Spinal cord (tissue), 10 donors: ENCODE results near the gene TRIOBP. TPM values are rescaled to one million over a fixed set of nuclear protein-coding genes. Genes with fewer than 3 reads are reported as not detected.
"Not testable (repeated sequence)": the region's sequence is repeated elsewhere in the genome, so short reads cannot be mapped to it uniquely, and the experiment has no call there.

Experiments used
- DNase-seq, 6 donors: peaks; one replicate each; pipeline versions ENCODE4 v3.0.0 to v3.0.0-alpha.2; 2013 to 2015; ENCODE audit warnings: low spot score in 6 of 6, low read depth in 4 of 6
- H3K27ac ChIP-seq: one replicate; pipeline ENCODE4 v1.5.1; 2013; ENCODE audit warnings: low read depth, low read length, control low read depth
- H3K27me3 ChIP-seq: one replicate; pipeline ENCODE4 v1.6.1; 2013; ENCODE audit warnings: low read length; ENCODE audit not compliant: control insufficient read depth, insufficient read depth
- H3K36me3 ChIP-seq: one replicate; pipeline ENCODE4 v1.6.1; 2013; ENCODE audit warnings: low read length; ENCODE audit not compliant: control insufficient read depth, insufficient read depth
- H3K4me1 ChIP-seq: one replicate; pipeline ENCODE4 v1.6.1; 2013; ENCODE audit warnings: low read length; ENCODE audit not compliant: control insufficient read depth, insufficient read depth
- H3K4me3 ChIP-seq: one replicate; pipeline ENCODE4 v1.5.1; 2013; ENCODE audit warnings: low read depth, low read length, control low read depth
- H3K9me3 ChIP-seq: one replicate; pipeline ENCODE4 v1.6.1; 2013; ENCODE audit warnings: low read length; ENCODE audit not compliant: control insufficient read depth, insufficient read depth
- WGBS: methylation state at CpG from one replicate; pipeline ENCODE4 v1.1.5; 2013; ENCODE audit warnings: missing lambda C conversion rate; ENCODE audit not compliant: insufficient coverage; 5-methylcytosine and 5-hydroxymethylcytosine counted together
- polyA plus RNA-seq, 2 donors: library from polyadenylated mRNA; unstranded; fragments of 120-200 nt; gene quantifications; one replicate each; pipeline ENCODE4 v1.2.1, GENCODE V29; 2013; ENCODE audit not compliant: insufficient read length in 2 of 2
- total RNA-seq, 2 donors: library from RNA; depleted of rRNA in 1 of 2; stranded (reverse); fragments of 120-200 nt in 1 of 2; fragments of >200 nt in 1 of 2; gene quantifications; one replicate each; pipeline versions ENCODE4 v1.2.3 to v1.2.4, GENCODE V29; 2013 to 2014
- donor health status: healthy.

TRIOBP gene
- total and polyA plus RNA-seq, 4 donors: 32.3 to 72.9 (median 55.8) TPM

- not testable (repeated sequence) for H3K27ac ChIP-seq, H3K36me3 ChIP-seq, H3K27me3 ChIP-seq, H3K4me1 ChIP-seq, DNase-seq, H3K9me3 ChIP-seq, H3K4me3 ChIP-seq
- 100% methylated on average over 4 of the region's 7 CpGs for WGBS
Observed at GRCh38 chr22:37797259-37797658, 100.4 kb downstream of the TRIOBP start.

- H3K9me3 ChIP-seq: no peaks in the 10 kb centered on the region
- H3K27me3 ChIP-seq: no peaks in the 10 kb centered on the region
- H3K4me1 ChIP-seq: peaks cover 13% of the 10 kb centered on the region
- 47% methylated on average over 10 of the region's 14 CpGs for WGBS
- H3K27ac ChIP-seq: no peak overlapping the region
- no peak for DNase-seq
- H3K4me3 ChIP-seq: no peak overlapping the region
- no peaks in the 10 kb centered on the region for H3K36me3 ChIP-seq
Observed at GRCh38 chr22:37797874-37798500, 101.1 kb downstream of the TRIOBP start.

- H3K27ac ChIP-seq, H3K27me3 ChIP-seq, DNase-seq, H3K4me3 ChIP-seq, H3K9me3 ChIP-seq, H3K36me3 ChIP-seq: not testable (repeated sequence)
- WGBS: 83% methylated on average over 3 of the region's 9 CpGs
- peaks cover 31% of the 10 kb centered on the region for H3K4me1 ChIP-seq
Observed at GRCh38 chr22:37799979-37800378, 103.1 kb downstream of the TRIOBP start.

GRCh38 chr22:37801946-37802309 lies 105.1 kb downstream of the TRIOBP start:
- Histone ChIP-seq H3K36me3 (no peaks in the 10 kb centered on the region), H3K9me3 (no peaks in the 10 kb centered on the region), H3K27ac (no peak overlapping the region), H3K4me3 (peak overlapping the region; percentile 87), H3K4me1 (peaks cover 47% of the 10 kb centered on the region), H3K27me3 (no peaks in the 10 kb centered on the region)
- 1% methylated on average over 11 of the region's 13 CpGs for WGBS
- DNase-seq: peak in 2 of 6 donors; percentile 43 to 89

GRCh38 chr22:37802310-37803194 lies 105.7 kb downstream of the TRIOBP start:
- Histone ChIP-seq H3K4me1 (peaks cover 53% of the 10 kb centered on the region), H3K4me3 (peak overlapping the region; percentile 87), H3K9me3 (no peaks in the 10 kb centered on the region), H3K36me3 (no peaks in the 10 kb centered on the region), H3K27ac (peak overlapping the region; percentile 80), H3K27me3 (no peaks in the 10 kb centered on the region)
- WGBS: under 1% methylated on average over 54 of the region's 63 CpGs
- peak in 4 of 6 donors; percentile 81 to 97 (median 89) for DNase-seq

- Histone ChIP-seq H3K9me3 (no peaks in the 10 kb centered on the region), H3K36me3 (no peaks in the 10 kb centered on the region), H3K4me1 (peaks cover 57% of the 10 kb centered on the region), H3K27ac (peak overlapping the region; percentile 80), H3K27me3 (no peaks in the 10 kb centered on the region), H3K4me3 (peak overlapping the region; percentile 87)
- DNase-seq: peak in 3 of 6 donors; percentile 32 to 92 (median 72)
- 2% methylated on average over 12 of the region's 16 CpGs for WGBS
Observed at GRCh38 chr22:37803195-37803638, 106.4 kb downstream of the TRIOBP start.

- Histone ChIP-seq H3K27me3 (no peaks in the 10 kb centered on the region), H3K36me3 (no peaks in the 10 kb centered on the region), H3K27ac (peak overlapping the region; percentile 80), H3K9me3 (no peaks in the 10 kb centered on the region), H3K4me1 (peaks cover 63% of the 10 kb centered on the region), H3K4me3 (peak overlapping the region; percentile 87)
- peak in 2 of 6 donors; percentile 28 to 44 for DNase-seq
- WGBS: 16% methylated on average over 29 of the region's 34 CpGs
Observed at GRCh38 chr22:37803639-37804351, 106.9 kb downstream of the TRIOBP start.

GRCh38 chr22:37804352-37804880 lies 107.6 kb downstream of the TRIOBP start:
- Histone ChIP-seq H3K27ac (peak overlapping the region; percentile 80), H3K4me1 (peaks cover 69% of the 10 kb centered on the region)

More at GRCh38 chr22:37804352-37804880, 107.6 kb downstream of the TRIOBP start:
- peak in 1 of 6 donors; percentile 33 for DNase-seq
- Histone ChIP-seq H3K9me3 (no peaks in the 10 kb centered on the region), H3K36me3 (no peaks in the 10 kb centered on the region), H3K27me3 (no peaks in the 10 kb centered on the region), H3K4me3 (peak overlapping the region; percentile 37)
- WGBS: 0% methylated on average over 24 of the region's 29 CpGs
